H1 (cell line): ENCODE results near the gene ITPR1. TPM values are rescaled to one million over a fixed set of nuclear protein-coding genes. Genes with fewer than 3 reads are reported as not detected.

ENCODE experiments used
- ATF2 ChIP-seq: IDR thresholded peaks from 2 replicates; pipeline ENCODE4 v1.6.1; 2012; ENCODE audit warnings: low read length, inconsistent platforms
- BACH1 ChIP-seq: IDR thresholded peaks from 2 replicates; pipeline ENCODE4 v1.6.1; 2012; ENCODE audit warnings: low read length, improper control_type of control experiment
- CEBPB ChIP-seq: IDR thresholded peaks from 2 replicates; pipeline ENCODE4 v1.6.1; 2012; ENCODE audit warnings: low read depth, low read length
- CREB1 ChIP-seq: IDR thresholded peaks from 2 replicates; pipeline ENCODE4 v1.6.1; 2012; ENCODE audit warnings: inconsistent platforms
- CTCF ChIP-seq, 3 experiments: IDR thresholded peaks; 1 replicate in 2 of 3; 2 replicates in 1 of 3; pipeline versions ENCODE4 v1.5.1 to v1.6.1; 2011; ENCODE audit warnings: low read length in 3 of 3, mild to moderate bottlenecking in 3 of 3, inconsistent platforms in 2 of 3, low read depth in 1 of 3, moderate library complexity in 1 of 3; ENCODE audit not compliant: insufficient read depth in 1 of 3; ENCODE audit errors: control extremely low read depth in 1 of 3
- EZH2 ChIP-seq: fragments of 200-600 bp; sonication (generic); IDR thresholded peaks from 2 replicates; pipeline ENCODE4 v1.7.1; 2012; ENCODE audit warnings: low read depth, mild to moderate bottlenecking, moderate library complexity, low read length, inconsistent platforms; ENCODE audit not compliant: severe bottlenecking
- JUN ChIP-seq: IDR thresholded peaks from 2 replicates; pipeline ENCODE4 v1.6.1; 2011; ENCODE audit warnings: low read depth, mild to moderate bottlenecking, improper control_type of control experiment, low read length
- NRF1 ChIP-seq: IDR thresholded peaks from 2 replicates; pipeline ENCODE4 v1.6.1; 2011; ENCODE audit warnings: mild to moderate bottlenecking, low read depth, low read length, improper control_type of control experiment
- POLR2A ChIP-seq, 2 experiments: IDR thresholded peaks; 1 replicate in 1 of 2; 2 replicates in 1 of 2; pipeline ENCODE4 v1.6.1; 2011; ENCODE audit warnings: low read depth in 2 of 2, low read length in 2 of 2, mild to moderate bottlenecking in 2 of 2; ENCODE audit errors: control extremely low read depth in 1 of 2
- RXRA ChIP-seq: IDR thresholded peaks from 2 replicates; pipeline ENCODE4 v1.6.1; 2011; ENCODE audit warnings: low read depth, mild to moderate bottlenecking, low read length, moderate library complexity; ENCODE audit not compliant: insufficient read depth
- SIN3A ChIP-seq, 2 experiments: IDR thresholded peaks in 1 of 2; conservative IDR thresholded peaks in 1 of 2; 2 replicates each; pipeline ENCODE4 v1.6.1; 2011 to 2012; ENCODE audit warnings: low read length in 2 of 2, improper control_type of control experiment in 1 of 2, low read depth in 1 of 2, mild to moderate bottlenecking in 1 of 2
- SP4 ChIP-seq: IDR thresholded peaks from 2 replicates; pipeline ENCODE4 v1.6.1; 2012; ENCODE audit warnings: low read length, inconsistent platforms
- TEAD4 ChIP-seq: IDR thresholded peaks from 2 replicates; pipeline ENCODE4 v1.6.1; 2012; ENCODE audit warnings: low read depth, low read length, inconsistent platforms, mixed read lengths
- YY1 ChIP-seq: IDR thresholded peaks from 2 replicates; pipeline ENCODE4 v1.6.1; 2011; ENCODE audit warnings: low read depth, mild to moderate bottlenecking, low read length
- ZNF274 ChIP-seq: IDR thresholded peaks from 2 replicates; pipeline ENCODE4 v1.7.0; 2012; ENCODE audit warnings: low read length, borderline replicate concordance; ENCODE audit errors: extremely low read depth
- polyA plus RNA-seq, 7 experiments: library from polyadenylated mRNA; depleted of rRNA in 3 of 7; stranded (reverse) in 5 of 7; unstranded in 2 of 7; fragments of >200 nt in 5 of 7; fragments of 200-250 nt in 2 of 7; gene quantifications; 1 replicate in 5 of 7; 2 replicates in 1 of 7; 4 replicates in 1 of 7; pipeline versions ENCODE4 v1.2.1 to v1.2.3, GENCODE V29; 2011 to 2013; ENCODE audit warnings: missing spikeins in 2 of 7, mixed read lengths in 2 of 7
- total RNA-seq: library from RNA; stranded (reverse); fragmentation: NEBNext Ultra II Directional; extraction: Animal tissue kit (Norgen Biotek cat#: 25700); gene quantifications from 2 replicates; pipeline ENCODE4 v1.2.1, GENCODE V29; 2021

Gene ITPR1
- total and polyA plus RNA-seq, 2 of the 8 experiments (the other 6 are each of a cell fraction or from before 2014, with no cell fraction given), result 2.5 to 16.3 TPM

- peak; percentile 22 to 60 (median 59) for TF ChIP-seq CTCF (IDR thresholded peaks at IDR 0.05; ENCODE audit: control extremely low read depth in 1 of 3, insufficient read depth in 1 of 3, low read depth in 1 of 3, low read length in 3 of 3)
- TF ChIP-seq RXRA, result no peak
- TF ChIP-seq YY1, result peak; percentile 48; the same call in 1 of the 2 replicates
- no peak for TF ChIP-seq ZNF274
- peak; percentile 1; the same call in 1 of the 2 replicates for TF ChIP-seq CEBPB
- TF ChIP-seq SP4, result no peak
- TF ChIP-seq POLR2A (IDR thresholded peaks at IDR 0.05; ENCODE audit: control extremely low read depth in 1 of 2, low read depth in 2 of 2, low read length in 2 of 2), result no peak
- no peak for TF ChIP-seq EZH2
- TF ChIP-seq SIN3A (conservative IDR thresholded peaks at IDR 0.05 in 1 of 2, IDR thresholded peaks at IDR 0.05 in 1 of 2; ENCODE audit: low read depth in 1 of 2, low read length in 2 of 2), result no peak
- TF ChIP-seq BACH1, result no peak
- TF ChIP-seq ATF2, result no peak
- TF ChIP-seq NRF1, result no peak
- no peak for TF ChIP-seq CREB1
- peak; percentile 38; the same call in 1 of the 2 replicates for TF ChIP-seq TEAD4
- no peak for TF ChIP-seq JUN
Measured at GRCh38 chr3:4720316-4721075, 227.3 kb downstream of the ITPR1 start (continued).
